DMS153 treated with DMSO at 0.1 percent for 48 hours (cell line): ENCODE data around the gene ARMCX5.
A peak's percentile ranks its signal among the peaks of the same experiment; 100 is the strongest.

Experiments
- DNase-seq: peaks from one replicate; lab custom pipeline; 2025; ENCODE audit not compliant: unreplicated experiment; lab: John Stamatoyannopoulos, UW

Gene ARMCX5

DNA sequence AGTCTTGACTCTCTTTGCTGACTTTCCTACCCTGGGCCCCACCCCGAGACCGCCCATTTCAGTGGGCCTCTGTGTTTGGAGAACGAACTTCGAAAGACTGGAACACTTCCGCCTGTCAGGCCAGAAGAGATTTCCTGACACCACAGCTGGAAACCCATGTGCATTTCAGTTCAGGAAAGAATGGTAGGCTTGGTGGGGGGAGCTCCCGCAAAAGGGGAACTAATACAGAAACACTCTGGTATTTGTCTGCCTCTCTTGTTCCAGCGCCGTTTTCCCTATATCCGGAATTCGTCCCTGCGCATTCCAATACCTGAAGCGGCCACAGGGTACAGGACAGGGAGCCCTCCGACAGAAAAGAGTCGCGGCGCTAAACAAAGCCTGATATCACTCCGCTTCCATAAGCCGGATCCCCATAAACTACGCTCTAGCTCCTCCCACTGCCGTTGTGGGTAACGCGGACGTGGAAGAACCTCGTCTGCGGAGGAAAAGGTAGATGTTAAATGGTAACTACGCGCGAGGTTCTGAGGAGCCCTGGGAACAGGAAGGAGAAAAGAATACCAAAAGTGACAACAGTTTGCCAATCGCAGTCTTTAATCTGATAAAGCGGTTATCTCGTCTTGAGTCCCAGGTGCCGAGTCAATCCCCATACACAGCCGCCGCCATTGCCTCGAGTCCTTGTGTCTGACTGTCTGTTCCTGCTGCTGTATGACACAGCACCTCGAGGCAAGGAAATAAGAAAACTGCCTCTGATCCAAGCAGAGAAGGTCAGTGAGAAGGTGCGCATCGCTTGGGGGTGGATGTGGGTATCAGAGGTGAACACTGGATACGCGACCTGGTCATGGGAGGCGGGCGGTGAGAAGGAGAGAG lies at the start of gene ARMCX5:
Gene ARMCX5 (plus strand): TSS at position 432 of the 867 bp plus-strand sequence. CDS start 2,627 bp downstream, outside the sequence.
- peak; percentile 43 for DNase-seq

DNA sequence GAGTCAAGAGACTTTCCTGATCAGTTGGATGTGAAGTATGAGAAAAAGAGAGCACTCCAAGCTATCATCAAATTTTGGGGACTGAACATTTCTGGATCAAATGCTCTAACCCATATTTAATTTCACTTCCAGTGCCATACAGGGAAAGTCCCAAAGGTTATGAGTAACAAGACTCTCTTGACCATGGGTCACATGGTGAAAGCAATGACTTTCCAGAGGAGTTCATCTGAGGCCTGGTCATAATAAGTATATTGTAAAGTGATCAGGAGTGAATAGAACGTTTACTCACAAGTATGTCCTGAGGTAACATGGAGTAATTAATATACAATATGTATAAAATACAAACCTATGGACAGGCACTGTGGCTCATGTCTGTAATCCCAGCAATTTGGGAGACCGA lies 40.7 kb upstream of the ARMCX5 start:
- DNase-seq: no peak

- no peak for DNase-seq
Observed at GRCh38 chrX:102560423-102561068, 38.8 kb upstream of the ARMCX5 start.

- DNase-seq: no peak
Observed at GRCh38 chrX:102580891-102581290, 18.4 kb upstream of the ARMCX5 start.

DNA sequence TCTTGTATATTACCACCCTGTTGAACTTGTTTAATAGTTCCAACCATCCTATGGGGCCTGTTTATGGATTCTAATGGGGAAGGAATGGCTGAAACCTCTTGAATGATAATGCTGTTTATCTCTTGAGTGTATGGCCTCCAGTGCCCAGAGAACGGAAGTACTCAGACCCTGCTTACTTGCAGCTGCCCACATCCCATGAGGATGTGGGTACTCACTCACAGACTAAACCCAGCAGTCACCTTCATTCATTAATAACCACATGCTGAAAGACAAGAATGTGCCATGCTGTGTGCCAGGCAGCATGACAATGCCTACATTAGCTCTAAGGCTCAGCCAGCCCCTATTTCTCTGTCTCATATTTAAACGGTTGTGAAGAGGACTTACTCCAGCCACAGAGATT lies 5.9 kb upstream of the ARMCX5 start:
- DNase-seq: no peak

- DNase-seq: no peak
Observed at GRCh38 chrX:102599951-102600579, 750 bp downstream of the ARMCX5 start.

GRCh38 chrX:102604327-102604726 lies 5.0 kb downstream of the ARMCX5 start:
- DNase-seq: no peak

GRCh38 chrX:102606115-102606514 lies 6.8 kb downstream of the ARMCX5 start:
- no peak for DNase-seq

DNA sequence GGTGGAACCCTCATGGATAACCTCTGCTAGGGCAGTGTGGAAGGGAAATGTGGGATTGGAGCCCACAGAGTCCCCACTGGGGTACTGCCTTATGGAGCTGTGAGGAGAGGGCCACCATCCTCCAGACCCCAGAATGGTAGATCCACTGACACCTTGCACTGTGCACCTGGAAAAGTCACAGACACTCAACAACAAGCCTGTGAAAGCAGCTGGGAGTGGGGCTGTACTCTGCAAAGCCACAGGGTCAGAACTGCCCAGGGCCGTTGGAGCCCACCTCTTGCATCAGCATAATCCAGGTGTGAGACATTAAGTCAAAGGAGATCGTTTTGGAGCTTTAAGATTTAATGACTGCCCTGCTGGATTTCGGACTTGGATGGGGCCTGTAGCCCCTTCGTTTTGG lies 11.6 kb downstream of the ARMCX5 start:
- DNase-seq: no peak

DNA sequence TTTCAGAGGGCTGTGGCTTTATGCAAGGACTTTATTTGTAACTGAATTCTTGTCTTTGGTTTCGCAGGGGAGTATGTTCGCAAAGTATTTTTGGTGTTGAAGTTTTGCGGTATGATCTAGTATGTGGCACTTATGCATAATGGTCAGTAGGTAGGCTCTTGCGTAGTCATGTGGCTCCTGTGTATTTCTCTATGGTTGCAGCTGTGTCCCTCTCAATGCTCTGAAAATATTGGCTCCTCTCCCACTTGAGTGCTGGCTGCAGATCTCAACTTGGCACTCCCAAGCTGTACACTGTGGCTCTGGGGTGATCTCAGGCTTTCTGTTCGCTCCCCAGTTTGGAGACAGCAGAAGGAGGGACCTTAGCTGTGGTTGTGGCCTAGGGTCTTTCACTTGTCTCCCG lies 24.8 kb downstream of the ARMCX5 start:
- no peak for DNase-seq

- DNase-seq: no peak
Observed at GRCh38 chrX:102627640-102628039, 28.3 kb downstream of the ARMCX5 start.

- no peak for DNase-seq
Observed at GRCh38 chrX:102637561-102637960, 38.2 kb downstream of the ARMCX5 start.

GRCh38 chrX:102650903-102651241 lies 51.6 kb downstream of the ARMCX5 start:
- no peak for DNase-seq

- no peak for DNase-seq
Observed at GRCh38 chrX:102651242-102652011, 52.1 kb downstream of the ARMCX5 start, which contains the start of gene GPRASP1. GPRASP1 (plus strand) TSS chrX:102651483; CDS start chrX:102653914, 2,431 bp downstream.

DNA sequence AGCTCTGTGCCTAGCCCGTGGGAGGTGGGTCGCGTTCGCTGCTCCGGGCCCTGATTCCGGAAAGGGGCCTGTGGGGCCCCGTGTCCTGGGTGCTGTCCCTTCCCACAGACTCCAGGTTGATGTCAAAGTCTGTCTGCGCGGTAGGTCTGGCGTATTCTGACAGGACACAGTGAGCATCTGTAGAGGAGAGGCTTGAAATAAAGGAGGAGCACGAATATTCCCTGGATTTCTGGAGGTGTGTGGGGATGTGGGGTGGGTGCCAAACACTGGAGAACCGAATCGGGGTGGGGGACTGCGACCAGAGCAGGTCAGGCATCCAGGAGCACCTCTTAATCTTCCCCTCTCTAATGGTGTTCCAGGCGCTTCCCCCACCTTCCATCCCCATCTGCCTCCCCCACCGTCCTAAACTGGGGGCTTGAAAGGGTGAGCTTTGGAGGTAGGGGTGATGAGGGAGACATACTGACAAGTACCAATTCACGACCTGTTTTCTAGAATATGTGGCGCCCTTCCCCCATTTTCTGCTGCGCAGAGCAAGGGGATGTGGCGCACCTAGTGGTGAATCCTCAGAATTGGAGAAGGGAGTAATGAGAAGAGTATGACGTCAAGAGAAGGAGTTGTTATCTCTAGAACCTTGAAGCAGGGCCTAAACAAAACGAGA lies 52.8 kb downstream of the ARMCX5 start:
- DNase-seq: no peak
